Subcutaneous abdominal adipose tissue (tissue), 5 donors: Measurements from ENCODE around the gene PDZD7.

ENCODE experiments used
- H3K27ac ChIP-seq: one replicate; pipeline ENCODE4 v1.7.0; 2013; ENCODE audit warnings: low read depth, mild to moderate bottlenecking, inconsistent platforms, low read length, moderate library complexity
- H3K27me3 ChIP-seq, 5 donors: one replicate each; pipeline ENCODE4 v1.7.0; 2013; ENCODE audit warnings: low read length in 5 of 5, inconsistent platforms in 1 of 5; ENCODE audit not compliant: control insufficient read depth in 5 of 5, insufficient read depth in 4 of 5
- H3K36me3 ChIP-seq, 5 donors: one replicate each; pipeline ENCODE4 v1.7.0; 2013; ENCODE audit warnings: low read length in 5 of 5; ENCODE audit not compliant: control insufficient read depth in 5 of 5, insufficient read depth in 5 of 5
- H3K4me1 ChIP-seq, 5 donors: one replicate each; pipeline ENCODE4 v1.7.0; 2013; ENCODE audit warnings: low read length in 5 of 5, mild to moderate bottlenecking in 3 of 5, moderate library complexity in 1 of 5; ENCODE audit not compliant: control insufficient read depth in 5 of 5, insufficient read depth in 5 of 5
- H3K4me3 ChIP-seq, 5 donors: one replicate each; pipeline ENCODE4 v1.7.0; 2013; ENCODE audit warnings: low read length in 5 of 5, low read depth in 1 of 5
- H3K9ac ChIP-seq, 5 donors: one replicate each; pipeline ENCODE4 v1.7.0; 2013; ENCODE audit warnings: low read length in 5 of 5, mild to moderate bottlenecking in 4 of 5, moderate library complexity in 3 of 5
- H3K9me3 ChIP-seq, 5 donors: one replicate each; pipeline ENCODE4 v1.7.0; 2013; ENCODE audit warnings: low read length in 5 of 5; ENCODE audit not compliant: control insufficient read depth in 5 of 5
- donor health status: healthy.
- donor health status: healthy.
- donor health status: healthy.
- donor health status: healthy.
- donor health status: healthy.

Gene PDZD7

DNA sequence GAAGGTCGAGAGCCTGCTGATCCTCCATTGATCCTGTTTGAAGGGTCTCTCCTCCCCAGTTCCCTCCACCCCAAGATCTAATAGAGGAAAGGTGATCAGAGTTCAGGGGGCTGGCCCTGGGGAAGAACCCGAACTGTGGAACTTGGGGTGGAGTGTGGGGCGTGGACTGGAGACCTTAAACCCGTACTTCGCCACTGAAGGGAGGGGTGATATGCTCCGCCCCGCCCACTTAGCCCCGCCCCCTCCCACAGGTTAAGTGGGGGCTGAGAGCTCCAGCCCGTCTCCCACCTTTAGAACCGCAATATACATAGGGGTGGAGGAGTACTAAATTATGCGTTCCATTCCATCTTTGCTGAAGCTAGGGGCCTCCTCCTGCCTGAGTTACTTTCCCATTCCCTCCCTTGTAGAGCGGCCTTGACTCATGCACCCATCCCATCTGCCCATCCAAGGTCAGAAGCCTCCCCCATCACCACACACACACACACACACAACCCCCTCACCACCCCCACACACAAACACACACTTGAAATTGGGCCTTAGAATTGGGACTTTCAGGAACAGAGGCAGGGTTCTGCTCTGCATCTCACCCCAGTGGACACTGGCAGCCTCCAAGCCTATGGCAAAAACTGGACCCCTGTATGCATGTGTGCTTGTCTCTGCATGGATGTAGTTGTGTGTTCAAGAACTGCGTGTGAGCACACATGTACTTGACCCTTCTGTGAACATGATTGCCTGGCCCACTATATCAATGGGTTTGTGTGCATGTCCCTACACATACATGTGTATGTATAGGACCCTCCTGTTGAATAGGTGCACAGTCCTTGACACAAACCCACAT lies 60.6 kb downstream of the PDZD7 start:
- peak overlapping the region in 3 of 5 donors; percentile 53 to 73 (median 59) for H3K9ac ChIP-seq
- no peaks in the 10 kb centered on the region for H3K9me3 ChIP-seq
- no peaks in the 10 kb centered on the region for H3K27me3 ChIP-seq
- H3K4me3 ChIP-seq, result peak overlapping the region; percentile 35 to 71 (median 56)
- peaks cover 4 to 16% (median 12%) of the 10 kb centered on the region in 5 donors for H3K36me3 ChIP-seq
- H3K4me1 ChIP-seq, result peaks cover 2 to 16% (median 14%) of the 10 kb centered on the region in 5 donors
- H3K27ac ChIP-seq, result no peak overlapping the region

DNA sequence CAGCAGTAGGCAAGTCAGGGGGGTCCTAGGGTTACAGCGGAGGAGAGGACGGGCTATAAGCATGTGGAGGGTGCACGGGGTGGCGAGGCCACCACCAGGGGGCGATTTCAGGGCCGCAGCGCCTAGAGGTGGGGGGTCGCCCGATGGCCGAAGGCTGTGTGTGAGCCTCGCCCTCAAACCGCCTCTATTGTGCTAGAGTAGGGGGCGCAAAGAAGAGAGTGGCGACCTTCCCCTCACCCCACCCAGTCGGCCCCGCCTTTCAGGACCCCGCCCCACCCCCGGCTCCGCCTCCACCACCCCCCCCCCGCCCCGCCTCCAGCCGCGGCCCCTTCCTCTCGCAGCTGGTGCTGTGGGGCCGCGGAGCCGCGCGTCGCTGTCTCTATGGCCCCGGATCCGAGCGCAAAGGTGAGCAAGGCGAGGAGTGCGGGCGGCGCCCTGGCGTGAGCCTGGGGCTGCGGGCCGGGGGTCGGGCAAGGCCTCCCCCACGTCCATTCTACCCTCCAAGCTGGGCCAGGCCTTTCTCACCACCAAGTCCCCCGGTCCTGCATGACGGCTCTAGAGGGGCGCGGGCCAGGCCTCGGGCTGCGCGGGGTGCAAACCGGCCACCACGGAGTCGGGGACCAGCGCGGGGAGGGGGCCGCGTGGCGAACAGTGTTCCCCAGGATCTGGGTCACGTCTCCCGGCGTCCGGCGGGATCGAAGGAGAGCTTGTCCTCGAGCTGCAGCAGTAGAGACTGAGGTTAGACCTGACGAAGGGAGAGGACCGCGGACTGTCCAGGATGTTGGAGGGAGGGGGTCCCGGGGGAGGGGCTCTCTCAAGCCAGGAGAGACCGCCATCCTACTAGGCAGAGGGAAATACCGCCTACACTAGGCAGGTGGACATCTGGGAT lies 61.5 kb downstream of the PDZD7 start, which contains the start of gene SEMA4G:
TSS of gene SEMA4G (plus strand) at position 318 of the 889 bp plus-strand sequence. CDS start 3,409 bp downstream, outside the sequence.
- no peak within 1 kb of the TSS for H3K27ac ChIP-seq
- no peaks in the 10 kb centered on the region for H3K9me3 ChIP-seq
- peaks cover 2 to 16% (median 14%) of the 10 kb centered on the region in 5 donors for H3K4me1 ChIP-seq
- H3K9ac ChIP-seq, result peak within 1 kb of the TSS in 4 of 5 donors; percentile 20 to 79 (median 60)
- H3K36me3 ChIP-seq, result peaks cover 5 to 19% (median 12%) of the 10 kb centered on the region in 5 donors
- peak within 1 kb of the TSS; percentile 47 to 74 (median 69) for H3K4me3 ChIP-seq
- H3K27me3 ChIP-seq, result no peaks in the 10 kb centered on the region

DNA sequence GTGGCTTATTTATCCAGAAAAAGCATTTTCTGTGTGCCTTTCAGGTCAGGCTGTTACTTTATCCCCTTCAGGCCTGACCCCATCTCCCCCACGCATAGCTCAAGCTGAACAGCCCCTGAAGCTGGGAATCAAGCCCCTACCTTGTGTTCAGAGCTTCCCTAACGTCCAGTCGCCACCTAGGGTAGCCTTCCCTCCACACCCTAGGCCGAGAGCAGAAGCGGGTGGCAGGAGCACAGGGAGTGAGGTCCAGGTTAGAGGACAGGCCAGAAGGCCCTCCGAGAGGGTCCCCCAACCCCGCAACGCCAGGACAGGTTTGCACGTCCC lies 62.1 kb downstream of the PDZD7 start:
- peak overlapping the region; percentile 47 to 74 (median 69) for H3K4me3 ChIP-seq
- H3K4me1 ChIP-seq, result peaks cover 2 to 16% (median 14%) of the 10 kb centered on the region in 5 donors
- H3K27ac ChIP-seq, result no peak overlapping the region
- H3K36me3 ChIP-seq, result peaks cover 9 to 25% (median 18%) of the 10 kb centered on the region in 5 donors
- H3K9me3 ChIP-seq, result no peaks in the 10 kb centered on the region
- H3K9ac ChIP-seq, result peak overlapping the region in 4 of 5 donors; percentile 2 to 79 (median 50)
- H3K27me3 ChIP-seq, result no peaks in the 10 kb centered on the region

DNA sequence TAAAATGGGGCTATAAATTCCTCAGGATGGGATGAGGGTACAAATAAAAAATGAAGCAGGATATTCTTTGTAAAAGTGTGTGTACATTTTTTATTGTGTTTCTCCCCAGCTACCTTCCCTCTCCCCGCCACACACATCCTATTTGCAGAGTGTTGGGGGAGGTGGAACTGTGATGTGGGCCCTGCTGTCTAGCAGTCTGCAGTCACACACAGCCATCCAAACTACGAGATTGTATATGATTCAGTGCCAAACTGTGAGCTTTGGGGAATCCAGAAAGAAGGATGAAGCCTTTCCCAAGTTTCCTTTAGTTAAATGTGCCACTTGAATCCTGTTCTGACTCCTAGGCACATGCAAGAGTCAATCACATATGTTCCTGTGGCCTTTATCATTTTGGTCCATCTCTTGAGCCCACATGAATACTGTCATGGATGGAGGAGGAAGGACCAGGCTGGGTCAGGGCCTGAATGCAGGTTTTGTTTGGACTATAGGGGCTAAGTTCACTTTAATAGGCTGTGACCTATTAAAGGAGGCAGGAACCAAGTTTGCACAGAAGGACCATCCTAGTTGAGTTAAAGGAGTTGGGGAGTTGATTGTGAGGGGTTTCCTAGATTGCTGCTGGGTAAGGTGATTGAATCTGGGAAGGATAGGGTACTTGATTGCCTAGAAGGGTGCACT lies 62.7 kb downstream of the PDZD7 start:
- Histone ChIP-seq H3K27me3 (no peaks in the 10 kb centered on the region), H3K9me3 (no peaks in the 10 kb centered on the region), H3K9ac (peak overlapping the region in 2 of 5 donors; percentile 26 to 39), H3K4me1 (peaks cover 2 to 16% (median 14%) of the 10 kb centered on the region in 5 donors), H3K27ac (no peak overlapping the region), H3K36me3 (peaks cover 14 to 29% (median 19%) of the 10 kb centered on the region in 5 donors), H3K4me3 (peak overlapping the region in 1 of 5 donors; percentile 69)

- no peaks in the 10 kb centered on the region for H3K9me3 ChIP-seq
- peaks cover 18 to 37% (median 28%) of the 10 kb centered on the region in 5 donors for H3K36me3 ChIP-seq
- no peak overlapping the region for H3K4me3 ChIP-seq
- no peaks in the 10 kb centered on the region for H3K27me3 ChIP-seq
- peaks cover 2 to 16% (median 14%) of the 10 kb centered on the region in 5 donors for H3K4me1 ChIP-seq
- no peak overlapping the region for H3K9ac ChIP-seq
- no peak overlapping the region for H3K27ac ChIP-seq
Observed at GRCh38 chr10:100967332-100967731, 63.6 kb downstream of the PDZD7 start.

DNA sequence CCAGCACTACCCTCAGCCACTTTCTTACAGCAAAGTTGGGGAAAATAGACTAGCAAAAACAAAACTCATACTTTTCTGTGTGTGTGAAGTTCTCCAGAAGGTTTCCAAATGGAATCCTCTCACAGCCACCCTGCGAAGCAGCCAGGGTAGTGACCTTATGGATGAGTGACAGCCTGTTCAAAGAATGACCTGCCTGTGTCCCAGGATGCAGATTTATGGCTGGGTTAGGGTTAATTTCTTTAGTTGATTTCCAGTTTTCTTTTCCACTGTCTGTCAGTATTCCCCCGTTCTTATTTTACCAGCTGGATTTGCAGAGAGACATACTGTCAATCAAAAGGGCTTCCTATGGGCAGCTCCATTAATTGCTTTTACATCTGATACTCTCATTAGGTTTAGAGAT lies 64.0 kb downstream of the PDZD7 start:
- H3K9ac ChIP-seq, result no peak overlapping the region
- H3K27me3 ChIP-seq, result no peaks in the 10 kb centered on the region
- H3K4me1 ChIP-seq, result peaks cover 2 to 16% (median 14%) of the 10 kb centered on the region in 5 donors
- peaks cover 22 to 42% (median 33%) of the 10 kb centered on the region in 5 donors for H3K36me3 ChIP-seq
- H3K9me3 ChIP-seq, result no peaks in the 10 kb centered on the region
- no peak overlapping the region for H3K4me3 ChIP-seq
- H3K27ac ChIP-seq, result no peak overlapping the region

DNA sequence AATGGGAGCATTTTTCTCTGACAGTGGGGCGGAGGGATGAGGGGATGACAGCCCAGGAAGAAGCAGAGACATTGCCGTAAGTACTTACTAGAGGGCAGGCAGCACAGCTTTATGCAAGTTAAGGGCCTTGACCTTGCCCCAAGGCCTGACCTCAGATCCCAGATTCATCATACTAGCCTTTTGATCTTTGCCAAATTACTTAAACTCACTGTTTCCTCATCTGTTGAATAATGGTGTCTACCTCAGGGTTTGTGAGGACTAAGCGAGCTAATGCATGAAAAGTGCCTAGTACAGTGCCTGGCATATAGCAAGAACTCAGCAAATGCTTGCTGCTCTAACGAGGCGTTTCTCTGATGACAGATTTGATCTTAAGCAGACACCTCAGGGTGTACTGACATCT lies 65.1 kb downstream of the PDZD7 start:
- no peak overlapping the region for H3K27ac ChIP-seq

GRCh38 chr10:100963826-100964225 lies 67.1 kb downstream of the PDZD7 start:
- Histone ChIP-seq H3K9me3 (no peaks in the 10 kb centered on the region), H3K27ac (no peak overlapping the region), H3K36me3 (peaks cover 39 to 66% (median 51%) of the 10 kb centered on the region in 5 donors), H3K9ac (no peak overlapping the region), H3K4me1 (peaks cover under 1 to 5% (median 4%) of the 10 kb centered on the region in 5 donors), H3K27me3 (no peaks in the 10 kb centered on the region), H3K4me3 (no peak overlapping the region)

More for the DNA sequence above, 65.1 kb downstream of the PDZD7 start:
- no peaks in the 10 kb centered on the region for H3K27me3 ChIP-seq
- no peaks in the 10 kb centered on the region for H3K9me3 ChIP-seq
- H3K4me1 ChIP-seq, result peaks cover 2 to 16% (median 14%) of the 10 kb centered on the region in 5 donors
- no peak overlapping the region for H3K4me3 ChIP-seq
- peaks cover 24 to 47% (median 35%) of the 10 kb centered on the region in 5 donors for H3K36me3 ChIP-seq
- H3K9ac ChIP-seq, result no peak overlapping the region

GRCh38 chr10:100962351-100963080 lies 68.4 kb downstream of the PDZD7 start:
- no peak overlapping the region for H3K9ac ChIP-seq
- H3K36me3 ChIP-seq, result peaks cover 49 to 76% (median 61%) of the 10 kb centered on the region in 5 donors
- no peak overlapping the region for H3K27ac ChIP-seq
- H3K9me3 ChIP-seq, result no peaks in the 10 kb centered on the region
- no peaks in the 10 kb centered on the region for H3K4me1 ChIP-seq
- H3K4me3 ChIP-seq, result no peak overlapping the region
- no peaks in the 10 kb centered on the region for H3K27me3 ChIP-seq
